Measurements from ENCODE around the gene C9orf153.

The C9orf153 gene

GRCh38 chr9:86183229-86184137, 76.0 kb downstream of the C9orf153 start:
- no peaks in the 10 kb centered on the region for H3K9me3 ChIP-seq (ENCODE audit: control insufficient read depth, low read length)

GRCh38 chr9:86181379-86182315, 77.8 kb downstream of the C9orf153 start:
- no peaks in the 10 kb centered on the region for H3K27me3 ChIP-seq (ENCODE audit: control insufficient read depth, insufficient read depth, low read length)
- no peak overlapping the region for H3K4me3 ChIP-seq (ENCODE audit: low read length)
- no peaks in the 10 kb centered on the region for H3K4me1 ChIP-seq (ENCODE audit: control insufficient read depth, insufficient read depth, low read length)
- H3K9ac ChIP-seq (ENCODE audit: low read length) = no peak overlapping the region
- no peaks in the 10 kb centered on the region for H3K36me3 ChIP-seq (ENCODE audit: control insufficient read depth, insufficient read depth, low read length)
- H3K9me3 ChIP-seq (ENCODE audit: control insufficient read depth, low read length) = no peaks in the 10 kb centered on the region

More at GRCh38 chr9:86183229-86184137, 76.0 kb downstream of the C9orf153 start:
- Histone ChIP-seq H3K4me1 (ENCODE audit: control insufficient read depth, insufficient read depth, low read length) (no peaks in the 10 kb centered on the region), H3K4me3 (ENCODE audit: low read length) (no peak overlapping the region), H3K36me3 (ENCODE audit: control insufficient read depth, insufficient read depth, low read length) (no peaks in the 10 kb centered on the region), H3K9ac (ENCODE audit: low read length) (no peak overlapping the region), H3K27me3 (ENCODE audit: control insufficient read depth, insufficient read depth, low read length) (no peaks in the 10 kb centered on the region)

GRCh38 chr9:86178503-86178902, 81.0 kb downstream of the C9orf153 start:
- Histone ChIP-seq H3K4me1 (ENCODE audit: control insufficient read depth, insufficient read depth, low read length) (no peaks in the 10 kb centered on the region), H3K9me3 (ENCODE audit: control insufficient read depth, low read length) (no peaks in the 10 kb centered on the region), H3K27me3 (ENCODE audit: control insufficient read depth, insufficient read depth, low read length) (no peaks in the 10 kb centered on the region), H3K9ac (ENCODE audit: low read length) (no peak overlapping the region), H3K36me3 (ENCODE audit: control insufficient read depth, insufficient read depth, low read length) (no peaks in the 10 kb centered on the region), H3K4me3 (ENCODE audit: low read length) (no peak overlapping the region)

- Histone ChIP-seq H3K4me1 (ENCODE audit: control insufficient read depth, insufficient read depth, low read length) (no peaks in the 10 kb centered on the region), H3K9me3 (ENCODE audit: control insufficient read depth, low read length) (no peaks in the 10 kb centered on the region), H3K27me3 (ENCODE audit: control insufficient read depth, insufficient read depth, low read length) (no peaks in the 10 kb centered on the region), H3K36me3 (ENCODE audit: control insufficient read depth, insufficient read depth, low read length) (no peaks in the 10 kb centered on the region), H3K4me3 (ENCODE audit: low read length) (no peak overlapping the region), H3K9ac (ENCODE audit: low read length) (no peak overlapping the region)
Measured at GRCh38 chr9:86177995-86178394, 81.5 kb downstream of the C9orf153 start.

- Histone ChIP-seq H3K27me3 (ENCODE audit: control insufficient read depth, insufficient read depth, low read length) (no peaks in the 10 kb centered on the region), H3K36me3 (ENCODE audit: control insufficient read depth, insufficient read depth, low read length) (no peaks in the 10 kb centered on the region), H3K4me1 (ENCODE audit: control insufficient read depth, insufficient read depth, low read length) (no peaks in the 10 kb centered on the region), H3K9ac (ENCODE audit: low read length) (no peak overlapping the region), H3K9me3 (ENCODE audit: control insufficient read depth, low read length) (no peaks in the 10 kb centered on the region), H3K4me3 (ENCODE audit: low read length) (no peak overlapping the region)
Measured at GRCh38 chr9:86176468-86176867, 83.0 kb downstream of the C9orf153 start.

GRCh38 chr9:86175743-86176456, 83.6 kb downstream of the C9orf153 start:
- Histone ChIP-seq H3K4me3 (ENCODE audit: low read length) (no peak overlapping the region), H3K36me3 (ENCODE audit: control insufficient read depth, insufficient read depth, low read length) (no peaks in the 10 kb centered on the region), H3K9me3 (ENCODE audit: control insufficient read depth, low read length) (no peaks in the 10 kb centered on the region), H3K9ac (ENCODE audit: low read length) (no peak overlapping the region), H3K4me1 (ENCODE audit: control insufficient read depth, insufficient read depth, low read length) (no peaks in the 10 kb centered on the region), H3K27me3 (ENCODE audit: control insufficient read depth, insufficient read depth, low read length) (no peaks in the 10 kb centered on the region)

GRCh38 chr9:86175223-86175622, 84.2 kb downstream of the C9orf153 start:
- Histone ChIP-seq H3K27me3 (ENCODE audit: control insufficient read depth, insufficient read depth, low read length) (no peaks in the 10 kb centered on the region), H3K36me3 (ENCODE audit: control insufficient read depth, insufficient read depth, low read length) (no peaks in the 10 kb centered on the region), H3K4me3 (ENCODE audit: low read length) (no peak overlapping the region), H3K9me3 (ENCODE audit: control insufficient read depth, low read length) (no peaks in the 10 kb centered on the region), H3K4me1 (ENCODE audit: control insufficient read depth, insufficient read depth, low read length) (no peaks in the 10 kb centered on the region), H3K9ac (ENCODE audit: low read length) (no peak overlapping the region)
